Panc1 (cell line): ENCODE results near the gene GORASP2. TPM values are rescaled to one million over a fixed set of nuclear protein-coding genes. Genes with fewer than 3 reads are reported as not detected.

ENCODE experiments used
- ATAC-seq: fragments of 200-7000 bp; cut with Tn5 transposase; 2 replicates; pipeline ENCODE4 v1.9.1; 2020; ENCODE audit warnings: mild to moderate bottlenecking, moderate library complexity
- BruUV-seq: library from RNA; stranded (reverse); fragments of 400-500 nt; replicated peaks from 2 replicates; lab custom pipeline; 2021; lab: Mats Ljungman, UMichigan
- CTCF ChIA-PET: fragments of 300-600 bp; sonication (Branson Sonifier 250); formaldehyde crosslinking; loops from one replicate; lab custom pipeline; 2022; ENCODE audit warnings: antibody characterized with exemption; lab: Charles Lee
- POLR2A ChIA-PET: fragments of 300-600 bp; sonication (Branson Sonifier 250); formaldehyde crosslinking; loops from one replicate; lab custom pipeline; 2022; ENCODE audit warnings: antibody characterized with exemption; lab: Charles Lee
- DNase-seq: peaks from one replicate; pipeline ENCODE4 v3.0.0-alpha.2; 2010; ENCODE audit warnings: low read depth, low spot score
- H3K27ac ChIP-seq: 2 replicates; pipeline ENCODE4 v1.5.1; 2011; ENCODE audit warnings: mild to moderate bottlenecking, low read length, inconsistent platforms
- H3K27me3 ChIP-seq: fragments of 200-500 bp; sonication (Bioruptor generic); 2 replicates; pipeline ENCODE4 v1.6.0; 2014; ENCODE audit warnings: low read length, inconsistent platforms; ENCODE audit not compliant: control insufficient read depth, insufficient read depth
- H3K36me3 ChIP-seq: fragments of 200-500 bp; sonication (Bioruptor generic); 2 replicates; pipeline ENCODE4 v1.5.1; 2014; ENCODE audit warnings: inconsistent platforms, mild to moderate bottlenecking, low read length, moderate library complexity; ENCODE audit not compliant: control insufficient read depth, insufficient read depth
- H3K4me1 ChIP-seq: 2 replicates; pipeline ENCODE4 v1.5.1; 2011; ENCODE audit warnings: inconsistent platforms, mild to moderate bottlenecking, low read length, moderate library complexity; ENCODE audit not compliant: control insufficient read depth, insufficient read depth
- H3K4me3 ChIP-seq, 2 experiments: 2 replicates each; pipeline ENCODE4 v1.5.1; 2011 to 2012; ENCODE audit warnings: low read depth in 2 of 2, low read length in 2 of 2, mild to moderate bottlenecking in 2 of 2, inconsistent platforms in 1 of 2, moderate library complexity in 1 of 2
- H3K9me3 ChIP-seq: fragments of 200-500 bp; sonication (Bioruptor generic); 2 replicates; pipeline ENCODE4 v1.5.1; 2014; ENCODE audit warnings: low read depth, mild to moderate bottlenecking, inconsistent platforms, low read length, moderate library complexity; ENCODE audit not compliant: control insufficient read depth, insufficient read depth
- POLR2AphosphoS5 ChIP-seq: IDR thresholded peaks from 2 replicates; pipeline ENCODE4 v1.6.1; 2012; ENCODE audit warnings: mild to moderate bottlenecking, low read depth, low read length, moderate library complexity
- SIN3A ChIP-seq: IDR thresholded peaks from 2 replicates; pipeline ENCODE4 v1.6.1; 2012; ENCODE audit warnings: low read depth, mild to moderate bottlenecking, low read length, moderate library complexity, borderline replicate concordance; ENCODE audit not compliant: insufficient read depth
- TCF7L2 ChIP-seq: IDR thresholded peaks from 2 replicates; pipeline ENCODE4 v1.6.1; 2011; ENCODE audit warnings: mild to moderate bottlenecking, low read depth, low read length, inconsistent platforms
- in situ Hi-C: cut with HindIII; loops from 2 replicates; pipeline ENCODE4 v1.10.0; 2016; ENCODE audit warnings: low sequenced_read_pairs, low pct_unique_long_range_greater_than_20kb
- intact Hi-C: fragments of 100-400 bp; cut with micrococcal nuclease; formaldehyde crosslinking; loops from one replicate; pipeline ENCODE4 v1.10.0; 2022; ENCODE audit not compliant: unreplicated experiment
- total RNA-seq: library from RNA; stranded (reverse); gene quantifications from one replicate; pipeline ENCODE4 v1.2.1, GENCODE V29; 2021; ENCODE audit not compliant: unreplicated experiment
- TF ChIP-seq, protein P1 (sequence below), 2 experiments: IDR thresholded peaks; 2 replicates each; pipeline ENCODE4 v1.6.1; 2011 to 2012; ENCODE audit warnings: low read depth in 2 of 2, control low read depth in 1 of 2, low read length in 1 of 2, mild to moderate bottlenecking in 1 of 2, moderate library complexity in 1 of 2; ENCODE audit not compliant: insufficient read depth in 1 of 2
- TF ChIP-seq, protein P2 (sequence below): fragments of 450-650 bp; IDR thresholded peaks from 2 replicates; pipeline ENCODE4 v1.5.1; 2017; ENCODE audit warnings: mild to moderate bottlenecking

The GORASP2 gene
- total RNA-seq, 1 experiment from 2014 or later = 62.5 TPM

DNA sequence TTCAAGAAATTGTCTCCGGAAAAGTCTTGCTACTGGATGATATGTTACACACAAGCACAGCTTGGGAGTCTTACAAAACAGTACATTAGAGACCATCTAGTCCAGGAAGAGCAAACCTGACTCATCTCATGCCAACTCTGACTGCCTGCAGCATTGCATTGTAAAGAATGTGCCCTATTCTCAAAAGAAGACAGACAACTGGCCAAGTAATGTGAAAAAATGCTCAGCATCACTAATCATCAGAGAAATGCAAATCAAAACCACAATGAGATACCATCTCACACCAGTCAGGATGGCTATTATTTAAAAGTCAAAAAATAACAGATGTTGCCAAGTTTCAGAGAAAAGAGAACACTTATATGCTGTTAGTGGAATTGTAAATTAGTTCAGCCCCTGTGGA lies 42.7 kb upstream of the GORASP2 start:
- no TSS peak for BruUV-seq
- CTCF ChIA-PET = no interaction called here
- Histone ChIP-seq H3K27ac (no peak overlapping the region), H3K4me1 (no peaks in the 10 kb centered on the region), H3K27me3 (peaks cover 9% of the 10 kb centered on the region; the same call in 1 of the 2 replicates), H3K36me3 (no peaks in the 10 kb centered on the region), H3K4me3 (no peak overlapping the region), H3K9me3 (no peaks in the 10 kb centered on the region)
- POLR2A ChIA-PET = interaction anchor here (0.7 kb wide), 1 partner anchor 1516 kb away, joined by 3 read pairs; no protein-coding TSS in a partner anchor
- no peak for DNase-seq
- ATAC-seq = no peak
- intact Hi-C loops = no loop called here
- TF ChIP-seq SIN3A = no peak
- TF ChIP-seq, protein P1, sequence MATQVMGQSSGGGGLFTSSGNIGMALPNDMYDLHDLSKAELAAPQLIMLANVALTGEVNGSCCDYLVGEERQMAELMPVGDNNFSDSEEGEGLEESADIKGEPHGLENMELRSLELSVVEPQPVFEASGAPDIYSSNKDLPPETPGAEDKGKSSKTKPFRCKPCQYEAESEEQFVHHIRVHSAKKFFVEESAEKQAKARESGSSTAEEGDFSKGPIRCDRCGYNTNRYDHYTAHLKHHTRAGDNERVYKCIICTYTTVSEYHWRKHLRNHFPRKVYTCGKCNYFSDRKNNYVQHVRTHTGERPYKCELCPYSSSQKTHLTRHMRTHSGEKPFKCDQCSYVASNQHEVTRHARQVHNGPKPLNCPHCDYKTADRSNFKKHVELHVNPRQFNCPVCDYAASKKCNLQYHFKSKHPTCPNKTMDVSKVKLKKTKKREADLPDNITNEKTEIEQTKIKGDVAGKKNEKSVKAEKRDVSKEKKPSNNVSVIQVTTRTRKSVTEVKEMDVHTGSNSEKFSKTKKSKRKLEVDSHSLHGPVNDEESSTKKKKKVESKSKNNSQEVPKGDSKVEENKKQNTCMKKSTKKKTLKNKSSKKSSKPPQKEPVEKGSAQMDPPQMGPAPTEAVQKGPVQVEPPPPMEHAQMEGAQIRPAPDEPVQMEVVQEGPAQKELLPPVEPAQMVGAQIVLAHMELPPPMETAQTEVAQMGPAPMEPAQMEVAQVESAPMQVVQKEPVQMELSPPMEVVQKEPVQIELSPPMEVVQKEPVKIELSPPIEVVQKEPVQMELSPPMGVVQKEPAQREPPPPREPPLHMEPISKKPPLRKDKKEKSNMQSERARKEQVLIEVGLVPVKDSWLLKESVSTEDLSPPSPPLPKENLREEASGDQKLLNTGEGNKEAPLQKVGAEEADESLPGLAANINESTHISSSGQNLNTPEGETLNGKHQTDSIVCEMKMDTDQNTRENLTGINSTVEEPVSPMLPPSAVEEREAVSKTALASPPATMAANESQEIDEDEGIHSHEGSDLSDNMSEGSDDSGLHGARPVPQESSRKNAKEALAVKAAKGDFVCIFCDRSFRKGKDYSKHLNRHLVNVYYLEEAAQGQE (IDR thresholded peaks at IDR 0.05; ENCODE audit: insufficient read depth in 1 of 2, low read depth in 2 of 2, low read length in 1 of 2) = no peak
- no peak for TF ChIP-seq POLR2AphosphoS5
- TF ChIP-seq, protein P2, sequence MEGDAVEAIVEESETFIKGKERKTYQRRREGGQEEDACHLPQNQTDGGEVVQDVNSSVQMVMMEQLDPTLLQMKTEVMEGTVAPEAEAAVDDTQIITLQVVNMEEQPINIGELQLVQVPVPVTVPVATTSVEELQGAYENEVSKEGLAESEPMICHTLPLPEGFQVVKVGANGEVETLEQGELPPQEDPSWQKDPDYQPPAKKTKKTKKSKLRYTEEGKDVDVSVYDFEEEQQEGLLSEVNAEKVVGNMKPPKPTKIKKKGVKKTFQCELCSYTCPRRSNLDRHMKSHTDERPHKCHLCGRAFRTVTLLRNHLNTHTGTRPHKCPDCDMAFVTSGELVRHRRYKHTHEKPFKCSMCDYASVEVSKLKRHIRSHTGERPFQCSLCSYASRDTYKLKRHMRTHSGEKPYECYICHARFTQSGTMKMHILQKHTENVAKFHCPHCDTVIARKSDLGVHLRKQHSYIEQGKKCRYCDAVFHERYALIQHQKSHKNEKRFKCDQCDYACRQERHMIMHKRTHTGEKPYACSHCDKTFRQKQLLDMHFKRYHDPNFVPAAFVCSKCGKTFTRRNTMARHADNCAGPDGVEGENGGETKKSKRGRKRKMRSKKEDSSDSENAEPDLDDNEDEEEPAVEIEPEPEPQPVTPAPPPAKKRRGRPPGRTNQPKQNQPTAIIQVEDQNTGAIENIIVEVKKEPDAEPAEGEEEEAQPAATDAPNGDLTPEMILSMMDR = no peak
- TF ChIP-seq TCF7L2 = no peak
- in situ Hi-C loops = no loop called here

DNA sequence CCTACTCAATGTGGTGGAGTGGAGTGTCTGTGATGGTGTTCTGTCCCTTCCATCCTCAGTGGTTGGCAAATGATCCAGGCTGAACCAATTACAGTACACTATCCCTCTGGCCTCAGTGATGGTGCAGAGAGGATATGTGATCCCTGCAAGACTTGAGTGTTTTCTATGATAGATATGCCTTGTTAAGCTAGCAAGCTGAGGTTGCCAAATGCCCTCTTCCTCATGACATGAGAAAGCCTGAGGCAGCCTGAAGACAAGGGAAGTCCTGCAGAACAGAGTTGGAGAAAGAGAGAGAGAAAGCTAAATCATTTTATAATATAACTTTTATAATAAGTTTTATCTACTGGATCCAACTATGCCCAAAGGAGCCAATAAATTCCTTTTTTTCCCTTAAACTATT lies 41.6 kb upstream of the GORASP2 start:
- in situ Hi-C loops = no loop called here
- Histone ChIP-seq H3K9me3 (no peaks in the 10 kb centered on the region), H3K27me3 (peaks cover 9% of the 10 kb centered on the region; the same call in 1 of the 2 replicates), H3K4me3 (no peak overlapping the region), H3K27ac (no peak overlapping the region), H3K4me1 (no peaks in the 10 kb centered on the region), H3K36me3 (no peaks in the 10 kb centered on the region)
- no TSS peak for BruUV-seq
- DNase-seq (no peak), ATAC-seq (no peak)
- ChIA-PET POLR2A (no interaction called here), CTCF (no interaction called here)
- intact Hi-C loops = no loop called here
- TF ChIP-seq POLR2AphosphoS5 (no peak), SIN3A (no peak), TCF7L2 (no peak)
- TF ChIP-seq, protein P2 = no peak
- TF ChIP-seq, protein P1 (IDR thresholded peaks at IDR 0.05; ENCODE audit: insufficient read depth in 1 of 2, low read depth in 2 of 2, low read length in 1 of 2) = no peak
